WTC11 (cell line): ENCODE measurements around the gene KRTAP9-6. TPM values are rescaled to one million over a fixed set of nuclear protein-coding genes. Genes with fewer than 3 reads are reported as not detected.

Source experiments
- ATAC-seq: fragments of 200-7000 bp; cut with Tn5 transposase; 2 replicates; pipeline ENCODE4 v1.10.0; 2021; ENCODE audit warnings: mild to moderate bottlenecking, moderate library complexity
- CTCF ChIA-PET: fragments of 300-600 bp; sonication (Branson Sonifier 250); formaldehyde crosslinking; loops from one replicate; lab custom pipeline; 2021; ENCODE audit warnings: antibody characterized with exemption; lab: Charles Lee
- POLR2A ChIA-PET: fragments of 350-600 bp; sonication (Branson Sonifier 250); formaldehyde crosslinking; loops from one replicate; lab custom pipeline; 2021; ENCODE audit warnings: antibody characterized with exemption; lab: Charles Lee
- DNase-seq: peaks from one replicate; pipeline ENCODE4 v3.0.0; 2021; ENCODE audit warnings: low spot score
- H3K27ac Mint-ChIP-seq: 2 replicates; pipeline ENCODE4 v1.8.0; 2021; ENCODE audit warnings: mixed read lengths
- H3K27me3 Mint-ChIP-seq: 2 replicates; pipeline ENCODE4 v1.8.0; 2021; ENCODE audit warnings: low read depth, mild to moderate bottlenecking, moderate library complexity, mixed read lengths
- H3K36me3 Mint-ChIP-seq: 2 replicates; pipeline ENCODE4 v1.8.0; 2021; ENCODE audit warnings: mixed read lengths
- H3K4me1 Mint-ChIP-seq: 2 replicates; pipeline ENCODE4 v1.8.0; 2022; ENCODE audit warnings: mixed read lengths
- H3K4me3 Mint-ChIP-seq: 2 replicates; pipeline ENCODE4 v1.8.0; 2021; ENCODE audit warnings: mild to moderate bottlenecking, moderate library complexity, mixed read lengths
- H3K9me3 Mint-ChIP-seq: 2 replicates; pipeline ENCODE4 v1.8.0; 2021; ENCODE audit warnings: mixed read lengths
- ATF1 ChIP-seq: sonication (generic); formaldehyde crosslinking; IDR thresholded peaks from 2 replicates; pipeline ENCODE4 v1.8.1; 2023; ENCODE audit warnings: mild to moderate bottlenecking, moderate library complexity, missing genetic modification reagents
- CREM ChIP-seq: sonication (generic); formaldehyde crosslinking; IDR thresholded peaks from 2 replicates; pipeline ENCODE4 v1.8.1; 2022; ENCODE audit warnings: mild to moderate bottlenecking, missing genetic modification reagents, moderate library complexity
- E2F5 ChIP-seq: sonication (generic); formaldehyde crosslinking; IDR thresholded peaks from 2 replicates; pipeline ENCODE4 v1.8.1; 2022; ENCODE audit warnings: mild to moderate bottlenecking, moderate library complexity, missing genetic modification reagents
- ETV6 ChIP-seq: sonication (generic); formaldehyde crosslinking; IDR thresholded peaks from 2 replicates; pipeline ENCODE4 v1.8.1; 2022; ENCODE audit warnings: mild to moderate bottlenecking, missing genetic modification reagents
- FOXP4 ChIP-seq: sonication (generic); formaldehyde crosslinking; IDR thresholded peaks from 2 replicates; pipeline ENCODE4 v1.8.0; 2022; ENCODE audit warnings: mild to moderate bottlenecking, missing genetic modification reagents
- HMGA2 ChIP-seq: fragments of 250-450 bp; sonication (Bioruptor Pico); IDR thresholded peaks from 2 replicates; pipeline ENCODE4 v1.4.0; 2021; ENCODE audit warnings: mild to moderate bottlenecking, moderate library complexity
- IRF2 ChIP-seq: sonication (generic); formaldehyde crosslinking; IDR thresholded peaks from 2 replicates; pipeline ENCODE4 v1.8.0; 2022; ENCODE audit warnings: low read depth, missing genetic modification reagents, borderline replicate concordance
- JUN ChIP-seq: sonication (generic); formaldehyde crosslinking; IDR thresholded peaks from 2 replicates; pipeline ENCODE4 v1.8.0; 2023; ENCODE audit warnings: mild to moderate bottlenecking, missing genetic modification reagents
- KAT7 ChIP-seq: sonication (generic); formaldehyde crosslinking; IDR thresholded peaks from 2 replicates; pipeline ENCODE4 v1.8.1; 2023; ENCODE audit warnings: missing genetic modification reagents, mild to moderate bottlenecking, borderline replicate concordance
- MLX ChIP-seq: sonication (generic); formaldehyde crosslinking; IDR thresholded peaks from 2 replicates; pipeline ENCODE4 v1.8.1; 2023; ENCODE audit warnings: mild to moderate bottlenecking, missing genetic modification reagents, moderate library complexity
- MYBL2 ChIP-seq: sonication (generic); formaldehyde crosslinking; IDR thresholded peaks from 2 replicates; pipeline ENCODE4 v1.8.1; 2023; ENCODE audit warnings: mild to moderate bottlenecking, moderate library complexity, missing genetic modification reagents
- NFATC4 ChIP-seq: fragments of 250-450 bp; sonication (Bioruptor Pico); IDR thresholded peaks from 2 replicates; pipeline ENCODE4 v1.9.0; 2021; ENCODE audit warnings: mild to moderate bottlenecking
- NFYB ChIP-seq: sonication (generic); formaldehyde crosslinking; conservative IDR thresholded peaks from 2 replicates; pipeline ENCODE4 v1.8.0; 2022; ENCODE audit warnings: low read depth, missing genetic modification reagents
- NR2C2 ChIP-seq: sonication (generic); formaldehyde crosslinking; IDR thresholded peaks from 2 replicates; pipeline ENCODE4 v1.8.0; 2022; ENCODE audit warnings: mild to moderate bottlenecking, missing genetic modification reagents
- PREB ChIP-seq: sonication (generic); formaldehyde crosslinking; IDR thresholded peaks from 2 replicates; pipeline ENCODE4 v1.8.1; 2022; ENCODE audit warnings: mild to moderate bottlenecking, missing genetic modification reagents, moderate library complexity, borderline replicate concordance
- RORB ChIP-seq: fragments of 250-450 bp; sonication (Bioruptor Pico); IDR thresholded peaks from 2 replicates; pipeline ENCODE4 v1.9.0; 2021; ENCODE audit warnings: mild to moderate bottlenecking
- SMAD4 ChIP-seq: sonication (generic); formaldehyde crosslinking; IDR thresholded peaks from 2 replicates; pipeline ENCODE4 v1.8.0; 2022; ENCODE audit warnings: mild to moderate bottlenecking, missing genetic modification reagents
- SOX15 ChIP-seq: fragments of 250-450 bp; sonication (Bioruptor Pico); IDR thresholded peaks from 2 replicates; pipeline ENCODE4 v1.9.0; 2021; ENCODE audit warnings: mild to moderate bottlenecking
- ZBTB43 ChIP-seq: sonication (generic); formaldehyde crosslinking; IDR thresholded peaks from 2 replicates; pipeline ENCODE4 v1.8.1; 2023; ENCODE audit warnings: mild to moderate bottlenecking, missing genetic modification reagents
- ZNF219 ChIP-seq: sonication (generic); formaldehyde crosslinking; IDR thresholded peaks from 2 replicates; pipeline ENCODE4 v1.8.0; 2023; ENCODE audit warnings: missing genetic modification reagents, mild to moderate bottlenecking, borderline replicate concordance
- ZNF396 ChIP-seq: fragments of 250-450 bp; sonication (Bioruptor Pico); IDR thresholded peaks from 2 replicates; pipeline ENCODE4 v1.8.0; 2021; ENCODE audit warnings: mild to moderate bottlenecking, moderate library complexity, borderline replicate concordance
- ZNF423 ChIP-seq: fragments of 250-450 bp; sonication (Bioruptor Pico); IDR thresholded peaks from 2 replicates; pipeline ENCODE4 v2.1.2; 2022; ENCODE audit warnings: mild to moderate bottlenecking, moderate library complexity
- total RNA-seq: library from RNA; stranded (reverse); gene quantifications from 3 replicates; pipeline ENCODE4 v1.2.3, GENCODE V29; 2021
- TF ChIP-seq, protein P1 (sequence below): fragments of 250-450 bp; sonication (Bioruptor Pico); IDR thresholded peaks from 2 replicates; pipeline ENCODE4 v1.9.0; 2021; ENCODE audit warnings: moderate library complexity, mild to moderate bottlenecking, inconsistent platforms, borderline replicate concordance
- TF ChIP-seq, protein P2 (sequence below): sonication (generic); formaldehyde crosslinking; IDR thresholded peaks from 2 replicates; pipeline ENCODE4 v1.8.1; 2023; ENCODE audit warnings: mild to moderate bottlenecking, missing genetic modification reagents
- TF ChIP-seq, protein P3 (sequence below): sonication (generic); formaldehyde crosslinking; conservative IDR thresholded peaks from 2 replicates; pipeline ENCODE4 v1.8.1; 2022; ENCODE audit warnings: mild to moderate bottlenecking, missing genetic modification reagents

KRTAP9-6 gene
- total RNA-seq, 1 experiment from 2014 or later = not detected

DNA sequence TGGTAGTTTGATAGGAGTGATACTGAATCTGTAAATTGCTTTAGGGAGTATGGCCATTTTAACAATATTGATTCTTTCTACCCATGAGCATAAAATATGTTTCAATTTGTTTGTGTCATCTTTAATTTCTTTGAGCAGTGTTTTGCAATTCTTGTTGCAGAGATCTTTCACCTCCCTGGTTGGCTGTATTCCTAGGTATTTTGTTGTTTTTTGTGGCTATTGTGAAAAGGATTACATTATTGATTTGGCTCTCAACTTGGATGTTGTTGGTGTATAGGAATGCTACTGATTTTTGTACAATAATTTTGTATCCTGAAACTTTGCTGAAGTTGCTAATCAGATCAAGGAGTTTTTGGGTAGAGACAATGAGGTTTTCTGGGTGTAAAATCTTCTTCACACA, 6.8 kb upstream of the KRTAP9-6 start (continued):
- TF ChIP-seq ZBTB43 (no peak), ZNF423 (no peak), SOX15 (CRISPR knock-in tag) (no peak)
- TF ChIP-seq, protein P1, sequence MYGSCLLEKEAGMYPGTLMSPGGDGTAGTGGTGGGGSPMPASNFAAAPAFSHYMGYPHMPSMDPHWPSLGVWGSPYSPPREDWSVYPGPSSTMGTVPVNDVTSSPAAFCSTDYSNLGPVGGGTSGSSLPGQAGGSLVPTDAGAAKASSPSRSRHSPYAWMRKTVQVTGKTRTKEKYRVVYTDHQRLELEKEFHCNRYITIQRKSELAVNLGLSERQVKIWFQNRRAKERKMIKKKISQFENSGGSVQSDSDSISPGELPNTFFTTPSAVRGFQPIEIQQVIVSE (CRISPR knock-in tag) = no peak
- TF ChIP-seq, protein P2, sequence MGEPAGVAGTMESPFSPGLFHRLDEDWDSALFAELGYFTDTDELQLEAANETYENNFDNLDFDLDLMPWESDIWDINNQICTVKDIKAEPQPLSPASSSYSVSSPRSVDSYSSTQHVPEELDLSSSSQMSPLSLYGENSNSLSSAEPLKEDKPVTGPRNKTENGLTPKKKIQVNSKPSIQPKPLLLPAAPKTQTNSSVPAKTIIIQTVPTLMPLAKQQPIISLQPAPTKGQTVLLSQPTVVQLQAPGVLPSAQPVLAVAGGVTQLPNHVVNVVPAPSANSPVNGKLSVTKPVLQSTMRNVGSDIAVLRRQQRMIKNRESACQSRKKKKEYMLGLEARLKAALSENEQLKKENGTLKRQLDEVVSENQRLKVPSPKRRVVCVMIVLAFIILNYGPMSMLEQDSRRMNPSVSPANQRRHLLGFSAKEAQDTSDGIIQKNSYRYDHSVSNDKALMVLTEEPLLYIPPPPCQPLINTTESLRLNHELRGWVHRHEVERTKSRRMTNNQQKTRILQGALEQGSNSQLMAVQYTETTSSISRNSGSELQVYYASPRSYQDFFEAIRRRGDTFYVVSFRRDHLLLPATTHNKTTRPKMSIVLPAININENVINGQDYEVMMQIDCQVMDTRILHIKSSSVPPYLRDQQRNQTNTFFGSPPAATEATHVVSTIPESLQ (CRISPR knock-in tag) = no peak

DNA sequence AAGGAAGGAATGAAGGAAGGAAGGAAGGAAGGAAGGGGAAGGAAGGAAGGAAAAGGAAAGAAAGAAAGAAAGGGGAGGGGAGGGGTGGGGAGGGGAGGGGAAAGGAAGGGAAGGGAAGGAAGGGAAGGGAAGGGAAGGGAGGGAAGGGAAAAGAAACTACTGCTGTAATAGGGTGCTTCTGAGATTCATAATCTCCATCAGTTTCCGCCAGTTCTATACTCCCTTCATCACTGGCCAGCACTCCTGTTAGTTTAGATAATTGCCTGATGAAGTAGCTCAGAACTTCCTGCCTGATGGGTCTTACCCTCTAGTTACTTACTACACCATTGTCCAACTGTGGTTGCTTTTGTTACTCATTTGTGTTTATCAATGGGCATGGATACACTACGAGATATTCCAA, 2.0 kb upstream of the KRTAP9-6 start:
- ChIA-PET CTCF (no interaction called here), POLR2A (no interaction called here)
- no peak overlapping the region for H3K4me3 Mint-ChIP-seq
- H3K9me3 Mint-ChIP-seq = no peaks in the 10 kb centered on the region
- no peaks in the 10 kb centered on the region for H3K36me3 Mint-ChIP-seq
- H3K27me3 Mint-ChIP-seq = peaks cover 4% of the 10 kb centered on the region; the same call in 1 of the 2 replicates
- H3K27ac Mint-ChIP-seq = no peak overlapping the region
- no peaks in the 10 kb centered on the region for H3K4me1 Mint-ChIP-seq
- DNase-seq = no peak
- TF ChIP-seq IRF2 (CRISPR knock-in tag) = no peak
- no peak for TF ChIP-seq NR2C2 (CRISPR knock-in tag)
- TF ChIP-seq RORB (CRISPR knock-in tag) = no peak
- TF ChIP-seq PREB (CRISPR knock-in tag) = no peak
- TF ChIP-seq SMAD4 = no peak
- TF ChIP-seq E2F5 (CRISPR knock-in tag) = no peak
- no peak for TF ChIP-seq ZNF219 (CRISPR knock-in tag)
- no peak for TF ChIP-seq HMGA2 (CRISPR knock-in tag)
- TF ChIP-seq, protein P3, sequence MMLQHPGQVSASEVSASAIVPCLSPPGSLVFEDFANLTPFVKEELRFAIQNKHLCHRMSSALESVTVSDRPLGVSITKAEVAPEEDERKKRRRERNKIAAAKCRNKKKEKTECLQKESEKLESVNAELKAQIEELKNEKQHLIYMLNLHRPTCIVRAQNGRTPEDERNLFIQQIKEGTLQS (CRISPR knock-in tag) = no peak
- TF ChIP-seq MLX (CRISPR knock-in tag) = no peak
- TF ChIP-seq ATF1 (CRISPR knock-in tag) = no peak
- TF ChIP-seq ZNF396 (CRISPR knock-in tag) = no peak
- no peak for TF ChIP-seq KAT7 (CRISPR knock-in tag)
- TF ChIP-seq, all 79 proteins: peak for 0
- ATAC-seq = no peak

GRCh38 chr17:41264599-41264998, 579 bp upstream of the KRTAP9-6 start:
- ChIA-PET CTCF (no interaction called here), POLR2A (interaction anchor here (0.6 kb wide), 1 partner anchor 135 kb away, joined by 3 read pairs; no protein-coding TSS in a partner anchor)
- Mint-ChIP-seq H3K4me3 (no peak overlapping the region), H3K9me3 (no peaks in the 10 kb centered on the region), H3K36me3 (no peaks in the 10 kb centered on the region), H3K27me3 (peaks cover 4% of the 10 kb centered on the region; the same call in 1 of the 2 replicates), H3K4me1 (no peaks in the 10 kb centered on the region), H3K27ac (no peak overlapping the region)
- ATAC-seq (no peak), DNase-seq (no peak)
- TF ChIP-seq NFATC4 (CRISPR knock-in tag) (no peak), MYBL2 (CRISPR knock-in tag) (no peak), JUN (CRISPR knock-in tag) (no peak), CREM (CRISPR knock-in tag) (no peak), RORB (CRISPR knock-in tag) (no peak), ZNF219 (CRISPR knock-in tag) (no peak), NFYB (CRISPR knock-in tag) (no peak), ZNF423 (no peak), ZNF396 (CRISPR knock-in tag) (no peak), ETV6 (no peak), FOXP4 (CRISPR knock-in tag) (no peak)
